Measurements from ENCODE around the gene NEDD4L. TPM values are rescaled to one million over a fixed set of nuclear protein-coding genes. Genes with fewer than 3 reads are reported as not detected.
"Not testable (repeated sequence)": the region's sequence is repeated elsewhere in the genome, so short reads cannot be mapped to it uniquely, and the experiment has no call there.

NEDD4L gene
- 100 to 1,000 TPM; 149 to 212 TPM for total RNA-seq

DNA sequence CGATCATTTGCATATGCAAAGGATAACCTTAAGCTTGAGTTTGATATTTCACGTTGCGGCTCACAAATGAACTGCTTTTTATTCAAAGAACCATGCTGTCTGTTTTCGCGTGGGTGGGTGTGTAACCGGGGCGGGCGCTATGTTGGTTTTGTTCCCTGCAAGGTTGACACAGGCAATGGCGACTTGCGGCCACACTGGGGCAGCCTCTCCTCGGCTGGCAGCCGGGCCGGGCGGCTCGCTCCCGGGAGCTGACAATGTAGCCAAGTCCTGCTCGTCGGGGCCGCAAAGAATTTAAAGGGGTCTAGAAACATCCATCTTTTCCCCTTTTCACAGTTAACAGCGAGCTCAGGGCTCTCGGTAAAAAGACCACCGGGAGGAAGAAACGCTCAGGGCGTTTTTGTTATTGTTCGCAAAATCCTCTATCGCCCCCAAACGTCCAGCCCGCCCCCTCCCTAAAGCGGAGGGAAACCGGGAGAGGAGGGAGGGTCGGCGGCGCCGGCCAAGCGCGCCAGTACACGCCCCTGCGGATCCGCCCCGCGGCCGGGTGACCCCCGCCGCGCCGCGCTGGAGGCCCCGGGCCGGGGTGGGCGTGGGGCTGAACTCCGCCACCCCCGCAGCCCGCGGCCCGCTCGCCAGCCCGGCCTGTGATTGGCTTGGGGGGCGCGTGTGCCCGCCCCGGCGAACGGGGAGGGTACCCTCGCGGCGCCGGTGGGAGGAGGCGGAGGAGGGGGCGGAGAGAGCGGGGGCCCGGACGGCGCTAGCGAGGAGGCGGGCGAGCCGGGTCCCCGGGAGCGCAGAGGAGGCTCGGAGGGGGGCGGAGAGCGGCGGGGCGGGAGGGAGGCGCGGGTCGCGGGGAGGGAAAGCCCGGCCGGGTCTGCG is at the start of gene NEDD4L:
Gene NEDD4L (plus strand): TSS at position 736 of the 879 bp plus-strand sequence. CDS start 435 bp downstream, outside the sequence.
- peak within 1 kb of the TSS; percentile 88 for H3K27ac ChIP-seq
- intact Hi-C loops (cut with DNase I) = loop anchor here (10.0 kb wide), 1 partner anchor 159 kb away; no protein-coding TSS in a partner anchor

GRCh38 chr18:57995331-57995730 is 48.7 kb upstream of the NEDD4L start:
- TF ChIP-seq CTCF (IDR thresholded peaks at IDR 0.05) = no peak
- H3K9me3 ChIP-seq = no peaks in the 10 kb centered on the region

More for the DNA sequence above, at the start of gene NEDD4L:
- Histone ChIP-seq H3K27me3 (no peaks in the 10 kb centered on the region), H3K36me3 (no peaks in the 10 kb centered on the region), H3K9ac (ENCODE audit: low read depth in 2 of 2, low read length in 2 of 2) (peak within 1 kb of the TSS; percentile 83 to 92), H3K4me1 (peaks cover 6% of the 10 kb centered on the region), H3K4me3 (peak within 1 kb of the TSS; percentile 99), H3K9me3 (no peaks in the 10 kb centered on the region)
- peak; percentile 90 for DNase-seq
- TF ChIP-seq CTCF (IDR thresholded peaks at IDR 0.05) = peak; percentile 89

DNA sequence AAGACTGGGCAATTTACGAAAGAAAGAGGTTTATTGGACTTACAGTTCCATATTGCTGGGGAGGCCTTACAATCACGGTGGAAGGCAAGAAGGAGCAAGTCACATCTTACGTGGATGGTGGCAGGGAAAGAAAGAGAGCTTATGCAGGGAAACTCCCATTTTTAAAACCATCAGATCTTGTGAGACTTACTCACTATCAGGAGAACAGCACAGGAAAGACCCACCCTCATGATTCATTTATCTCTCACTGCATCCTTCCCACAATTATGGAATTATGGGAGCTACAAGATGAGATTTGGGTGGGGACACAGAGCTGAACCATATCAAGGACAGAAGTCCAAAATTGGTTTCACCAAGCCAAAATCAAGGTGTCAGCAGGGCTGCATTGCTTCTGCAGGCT is 47.1 kb upstream of the NEDD4L start:
- H3K9me3 ChIP-seq; intact Hi-C loops (cut with DNase I); H3K4me1 ChIP-seq; H3K36me3 ChIP-seq; H3K27me3 ChIP-seq; H3K9ac ChIP-seq (ENCODE audit: low read depth in 2 of 2, low read length in 2 of 2); H3K4me3 ChIP-seq; DNase-seq; H3K27ac ChIP-seq: not testable (repeated sequence)

More at GRCh38 chr18:57995331-57995730, 48.7 kb upstream of the NEDD4L start:
- Histone ChIP-seq H3K9ac (ENCODE audit: low read depth in 2 of 2, low read length in 2 of 2) (no peak overlapping the region), H3K36me3 (no peaks in the 10 kb centered on the region), H3K27me3 (no peaks in the 10 kb centered on the region), H3K4me1 (no peaks in the 10 kb centered on the region), H3K27ac (no peak overlapping the region), H3K4me3 (no peak overlapping the region)
- intact Hi-C loops (cut with DNase I) = no loop called here
- no peak for DNase-seq

GRCh38 chr18:57997820-57998219 is 46.2 kb upstream of the NEDD4L start:
- Histone ChIP-seq H3K4me1 (no peaks in the 10 kb centered on the region), H3K4me3 (no peak overlapping the region), H3K36me3 (no peaks in the 10 kb centered on the region), H3K9ac (ENCODE audit: low read depth in 2 of 2, low read length in 2 of 2) (no peak overlapping the region), H3K9me3 (no peaks in the 10 kb centered on the region), H3K27ac (no peak overlapping the region), H3K27me3 (no peaks in the 10 kb centered on the region)
- no peak for DNase-seq
- TF ChIP-seq CTCF (IDR thresholded peaks at IDR 0.05) = no peak
- intact Hi-C loops (cut with DNase I) = no loop called here

- Histone ChIP-seq H3K4me1 (no peaks in the 10 kb centered on the region), H3K4me3 (no peak overlapping the region), H3K36me3 (no peaks in the 10 kb centered on the region), H3K9me3 (no peaks in the 10 kb centered on the region), H3K27me3 (no peaks in the 10 kb centered on the region), H3K27ac (no peak overlapping the region), H3K9ac (ENCODE audit: low read depth in 2 of 2, low read length in 2 of 2) (no peak overlapping the region)
- intact Hi-C loops (cut with DNase I) = no loop called here
- no peak for DNase-seq
- no peak for TF ChIP-seq CTCF (IDR thresholded peaks at IDR 0.05)
Measured at GRCh38 chr18:57998461-57998860, 45.6 kb upstream of the NEDD4L start.

DNA sequence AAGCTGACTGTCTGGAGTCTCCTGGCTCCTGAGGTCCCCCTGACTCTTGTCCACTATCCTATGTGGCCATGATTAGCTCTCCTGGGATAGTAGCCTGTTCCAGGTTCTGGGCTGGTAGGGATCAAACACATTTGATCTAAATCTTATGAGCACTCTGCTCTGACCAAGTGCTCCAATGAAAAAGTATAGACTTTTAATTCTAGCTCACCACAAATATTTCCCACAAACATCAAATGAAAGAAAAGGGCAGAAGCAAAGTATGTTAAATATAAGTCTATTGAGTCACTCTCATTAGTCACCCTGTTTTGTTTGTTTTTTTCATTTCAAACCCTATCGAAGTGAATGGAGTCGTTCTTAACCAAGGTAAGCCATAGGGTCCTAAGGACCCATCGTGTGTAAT is 39.7 kb upstream of the NEDD4L start:
- H3K27ac ChIP-seq = no peak overlapping the region

More for the DNA sequence above, 39.7 kb upstream of the NEDD4L start:
- no peaks in the 10 kb centered on the region for H3K27me3 ChIP-seq
- no peak overlapping the region for H3K9ac ChIP-seq (ENCODE audit: low read depth in 2 of 2, low read length in 2 of 2)
- no peak overlapping the region for H3K4me3 ChIP-seq
- no peak for DNase-seq
- no peak for TF ChIP-seq CTCF (IDR thresholded peaks at IDR 0.05)
- no peaks in the 10 kb centered on the region for H3K9me3 ChIP-seq
- intact Hi-C loops (cut with DNase I) = no loop called here
- H3K36me3 ChIP-seq = no peaks in the 10 kb centered on the region
- no peaks in the 10 kb centered on the region for H3K4me1 ChIP-seq

Measured in colonic mucosa (tissue), 4 donors.